DMS 273 (cell line): ENCODE results near the gene PDGFRB.

ENCODE experiments used
- DNase-seq: peaks from one replicate; lab custom pipeline; 2025; ENCODE audit not compliant: unreplicated experiment; lab: John Stamatoyannopoulos, UW

PDGFRB gene

DNA sequence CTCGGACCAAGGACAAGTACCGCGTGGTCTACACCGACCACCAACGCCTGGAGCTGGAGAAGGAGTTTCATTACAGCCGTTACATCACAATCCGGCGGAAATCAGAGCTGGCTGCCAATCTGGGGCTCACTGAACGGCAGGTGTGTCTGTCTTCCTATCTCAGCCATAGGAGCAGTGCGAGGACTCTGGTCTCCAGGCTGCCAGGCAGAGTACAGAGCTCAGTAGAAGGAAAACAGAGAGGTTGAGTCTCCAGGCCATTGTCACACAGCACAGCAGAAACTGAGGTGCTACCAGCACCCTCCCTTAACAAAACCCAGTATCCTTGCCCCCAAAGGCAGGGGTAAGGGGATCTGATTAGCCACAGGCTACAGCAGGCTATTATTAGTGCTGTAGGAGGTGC lies 27.1 kb upstream of the PDGFRB start:
- no peak for DNase-seq

DNA sequence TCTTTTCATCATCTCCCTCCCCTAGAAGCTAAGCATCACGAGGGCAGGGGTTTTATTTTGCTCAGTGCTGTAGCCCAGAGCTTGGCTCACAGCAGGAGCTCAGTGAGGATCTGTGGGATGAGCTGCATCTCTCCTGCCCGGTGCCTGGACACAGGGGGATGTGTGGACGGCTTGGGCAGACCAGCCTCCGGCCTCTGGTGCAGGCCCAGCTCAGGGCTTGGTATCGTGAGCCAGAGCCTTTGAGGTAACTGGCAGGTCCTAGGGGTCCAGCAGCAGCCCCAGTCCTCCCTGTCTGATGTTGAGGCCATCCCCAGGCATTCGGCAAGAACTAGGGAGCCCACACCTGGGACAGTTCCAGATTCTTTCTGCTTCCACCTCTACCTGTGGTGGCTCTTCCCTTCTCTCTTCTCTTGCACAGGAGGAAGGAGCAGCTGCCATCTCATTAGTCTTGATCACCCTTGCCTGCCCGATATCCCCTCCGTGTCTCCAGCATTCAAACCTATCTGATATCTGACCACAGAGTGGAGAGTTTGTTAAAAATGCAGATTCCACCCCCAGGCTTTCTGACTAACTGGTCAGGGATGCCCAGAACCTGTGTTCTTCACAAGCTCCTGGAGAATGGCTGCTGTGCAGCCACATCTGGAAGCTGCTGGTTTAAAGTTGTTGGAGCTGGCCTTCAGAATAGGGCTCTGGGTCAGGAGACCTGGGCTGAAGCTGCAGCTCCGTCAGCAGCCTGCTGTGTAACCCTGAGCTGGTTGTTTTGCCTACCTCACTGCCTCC lies 26.3 kb upstream of the PDGFRB start:
- no peak for DNase-seq

DNA sequence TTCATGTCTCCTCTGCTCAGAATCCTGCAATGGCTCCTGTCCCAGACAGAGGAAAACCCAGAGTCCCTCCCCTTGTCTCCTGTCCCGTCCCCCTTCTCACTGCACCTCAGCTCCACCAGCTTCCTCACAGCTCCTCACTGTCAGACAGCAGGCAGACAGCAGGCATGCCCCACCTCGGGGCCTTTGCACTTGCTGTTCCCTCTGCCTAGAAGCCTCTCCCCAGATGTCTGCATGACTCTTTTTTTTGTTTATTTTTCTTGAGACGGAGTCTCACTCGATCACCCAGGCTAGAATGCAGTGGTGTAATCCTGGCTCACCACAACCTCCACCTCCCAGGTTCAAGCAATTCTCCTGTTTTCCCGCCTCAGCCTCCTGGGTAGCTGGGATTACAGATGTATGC lies 25.4 kb upstream of the PDGFRB start:
- no peak for DNase-seq

DNA sequence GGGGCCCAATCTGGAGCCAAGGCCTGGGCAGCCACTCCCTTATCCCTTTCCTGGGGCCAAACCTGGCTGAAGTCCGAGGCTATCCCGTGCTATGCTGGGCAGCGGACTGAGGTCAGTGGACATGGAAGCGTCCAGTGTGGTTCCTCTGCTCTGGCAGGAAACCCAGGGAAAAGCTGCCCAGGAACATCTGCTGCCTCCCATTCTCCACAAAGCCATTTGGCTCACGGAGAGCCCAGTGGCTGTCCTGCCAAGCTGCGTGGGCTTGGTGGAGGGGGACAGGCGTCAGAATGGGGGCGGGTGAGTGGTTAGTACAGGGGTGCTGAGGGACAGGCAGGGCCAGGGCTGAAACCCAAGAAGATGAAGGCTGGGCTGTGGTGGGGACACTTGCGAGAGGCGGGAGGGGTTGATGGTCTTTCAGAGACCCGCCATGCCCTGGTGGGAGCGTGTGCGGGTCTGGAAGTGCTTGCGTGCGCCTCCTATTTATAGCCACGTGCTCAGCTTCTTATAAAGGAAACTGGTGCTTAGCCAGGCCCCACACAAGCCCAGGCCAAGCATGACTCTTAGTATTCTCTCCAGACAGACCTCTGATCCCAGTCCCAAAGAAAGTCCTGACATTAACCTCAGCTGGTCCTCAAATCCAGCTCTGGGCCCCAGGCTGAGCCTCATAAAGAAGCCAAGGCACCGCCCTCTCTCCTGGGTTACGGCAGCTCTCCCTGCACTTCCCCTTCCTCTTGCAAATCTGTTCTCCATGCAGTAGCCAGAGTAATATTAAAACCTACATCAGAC lies 24.8 kb upstream of the PDGFRB start:
- no peak for DNase-seq

DNA sequence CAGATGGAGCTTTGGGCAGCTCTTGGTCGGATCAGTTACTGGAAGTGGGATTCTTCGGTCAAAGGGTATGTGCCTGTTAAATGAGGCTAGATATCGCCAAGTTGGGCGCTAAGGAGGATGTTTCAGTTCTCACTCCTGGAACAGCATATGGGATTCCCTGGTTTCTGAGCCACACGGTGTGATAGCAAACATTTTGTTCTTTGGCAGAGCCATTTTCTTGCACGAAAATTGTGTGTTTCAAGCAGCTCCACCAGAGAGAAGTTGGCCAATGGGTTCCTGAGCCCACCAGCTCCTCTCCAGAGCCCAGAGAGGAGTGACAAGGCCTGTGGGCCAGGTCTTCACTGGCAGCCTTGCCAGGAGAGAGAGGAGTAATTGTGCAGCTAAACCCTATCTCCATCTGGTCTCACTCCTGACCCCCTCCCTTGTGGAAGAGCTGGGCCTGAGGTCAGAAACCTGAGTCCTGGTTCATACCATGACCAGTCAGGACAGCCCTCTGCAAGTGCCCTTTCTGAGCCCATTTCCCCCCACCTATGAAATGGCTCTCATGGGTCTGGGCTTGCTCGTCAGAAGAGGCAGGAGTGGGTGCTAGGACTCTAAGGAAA lies 23.5 kb upstream of the PDGFRB start:
- DNase-seq: peak; percentile 36

DNA sequence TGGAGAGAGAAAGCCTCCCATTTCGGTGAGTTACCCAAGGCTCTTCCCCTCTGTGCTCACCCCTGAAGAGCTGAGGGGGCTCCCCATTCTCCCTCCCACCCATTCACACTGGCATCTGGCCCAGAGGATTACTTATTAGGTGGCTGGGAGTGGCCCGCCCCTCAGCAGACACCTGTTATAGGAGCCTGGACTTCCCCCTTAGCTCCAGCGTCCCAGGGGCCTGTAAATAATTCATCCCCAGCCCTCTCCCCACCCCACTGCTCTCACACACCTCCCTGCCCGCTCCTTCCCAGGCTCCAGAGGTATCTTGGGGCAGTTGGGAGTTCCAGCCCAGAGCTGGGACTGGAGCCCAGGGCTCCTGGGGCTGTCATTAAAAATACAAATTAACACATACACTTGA lies 22.6 kb upstream of the PDGFRB start:
- DNase-seq: peak; percentile 20

DNA sequence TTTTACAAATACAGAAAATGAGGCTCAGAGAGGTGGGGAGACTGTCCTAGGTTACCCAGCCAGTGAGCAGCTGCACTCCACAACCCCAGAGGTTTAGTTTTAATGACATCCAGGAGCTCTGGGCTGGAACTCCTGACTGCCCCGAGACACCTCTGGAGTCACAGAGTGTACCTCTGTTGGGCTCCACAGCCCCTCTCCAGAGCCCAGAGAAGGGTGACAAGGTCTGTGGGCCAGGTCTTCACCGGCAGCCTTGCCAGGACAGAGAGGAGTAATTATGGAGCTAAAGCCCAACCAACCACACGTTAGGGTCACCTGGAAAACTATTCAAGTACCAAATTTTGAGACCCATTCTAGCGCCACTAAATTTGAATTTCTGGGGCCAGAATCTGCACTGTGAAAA lies 22.1 kb upstream of the PDGFRB start:
- DNase-seq: no peak

DNA sequence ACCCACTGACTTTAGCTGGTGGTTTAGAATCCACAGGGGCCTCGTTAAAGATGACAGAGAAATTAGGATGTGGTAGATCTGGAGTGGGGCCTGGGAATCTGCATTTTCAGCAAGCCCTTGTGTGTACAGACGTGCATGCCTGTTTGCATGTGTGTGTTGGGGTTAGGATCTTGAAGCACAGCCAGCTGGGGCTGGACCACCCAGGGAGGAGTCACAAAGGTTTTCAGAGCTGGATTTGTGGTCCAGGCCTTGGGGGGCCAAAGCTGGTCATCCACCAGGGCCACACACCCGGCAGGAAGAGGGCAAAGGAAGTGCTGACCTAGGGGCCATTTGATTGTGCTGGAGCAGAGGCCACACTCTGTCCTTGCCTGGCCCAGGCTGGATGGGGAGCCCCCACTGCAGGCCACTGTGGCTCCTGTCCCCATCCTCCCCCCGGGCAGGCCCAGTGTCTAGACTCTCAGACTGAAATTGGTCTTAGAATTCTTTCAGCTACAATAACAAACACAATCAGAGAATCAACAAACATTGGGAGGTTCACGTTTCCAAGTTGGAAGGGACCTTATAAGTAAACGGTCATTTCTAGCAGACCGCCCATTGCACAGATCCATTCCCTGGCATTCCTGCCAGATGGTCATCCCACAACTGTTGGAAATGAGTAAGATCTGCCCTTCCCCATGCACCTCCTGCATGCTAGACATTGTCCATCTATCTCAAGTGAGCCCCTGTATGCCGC lies 21.3 kb upstream of the PDGFRB start:
- no peak for DNase-seq

DNA sequence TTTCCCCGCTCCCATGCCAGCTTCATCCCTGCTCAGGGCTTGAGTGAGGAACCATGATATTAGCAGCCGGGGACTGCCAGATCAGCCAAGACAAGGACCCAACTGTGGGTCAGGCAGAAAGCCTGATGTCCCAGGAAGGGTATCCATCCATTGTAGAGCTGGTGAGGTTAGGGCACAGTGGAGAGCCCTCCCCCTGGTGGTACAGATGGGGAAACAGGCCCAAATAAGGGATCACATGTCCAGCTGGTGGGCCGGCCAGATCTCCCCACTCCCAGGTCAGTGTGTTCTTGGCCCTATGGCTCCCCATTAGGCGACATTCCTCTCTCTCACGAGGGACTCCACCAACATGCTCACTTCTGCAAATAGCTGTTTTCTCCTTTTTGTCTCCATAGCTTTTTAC lies 19.9 kb upstream of the PDGFRB start:
- DNase-seq: peak; percentile 66

DNA sequence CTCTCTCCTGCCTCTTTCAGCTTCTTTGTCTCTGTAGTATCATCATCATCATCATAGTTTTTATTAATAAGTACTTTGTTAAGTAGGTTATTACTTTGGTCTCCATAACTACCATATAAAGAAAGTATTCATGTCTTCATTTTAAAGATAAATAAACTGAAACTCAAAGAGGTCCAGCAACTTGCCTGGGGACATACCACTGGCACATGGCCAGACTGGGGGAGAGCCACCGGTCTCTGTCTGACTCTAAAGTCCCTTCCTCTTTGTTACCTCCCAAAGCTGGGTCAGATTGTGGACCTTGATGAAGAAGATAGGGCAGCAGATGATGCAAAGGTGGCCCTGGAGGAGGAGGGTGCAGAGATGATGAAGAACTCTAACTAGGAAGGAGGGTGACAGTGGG lies 19.4 kb upstream of the PDGFRB start:
- DNase-seq: no peak

DNA sequence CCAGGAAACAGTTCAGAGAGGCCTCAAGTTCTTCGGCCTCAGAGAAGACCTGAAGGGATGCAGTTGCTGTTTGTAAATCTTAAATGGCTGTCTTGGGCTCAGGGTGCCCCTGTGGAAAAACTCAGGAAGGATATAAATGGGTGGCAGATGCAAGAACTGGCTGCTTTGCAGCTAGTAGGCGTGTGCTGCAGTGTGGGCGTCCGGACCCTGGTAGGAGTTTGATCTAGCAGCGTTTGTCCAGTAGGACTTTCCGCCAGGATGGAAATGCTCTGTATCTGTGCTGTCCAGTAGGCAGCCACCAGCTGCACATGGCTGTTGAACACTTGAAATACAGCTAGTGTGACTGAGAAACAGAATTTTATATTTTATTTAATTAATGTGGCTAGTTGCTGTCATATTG lies 18.6 kb upstream of the PDGFRB start:
- no peak for DNase-seq

DNA sequence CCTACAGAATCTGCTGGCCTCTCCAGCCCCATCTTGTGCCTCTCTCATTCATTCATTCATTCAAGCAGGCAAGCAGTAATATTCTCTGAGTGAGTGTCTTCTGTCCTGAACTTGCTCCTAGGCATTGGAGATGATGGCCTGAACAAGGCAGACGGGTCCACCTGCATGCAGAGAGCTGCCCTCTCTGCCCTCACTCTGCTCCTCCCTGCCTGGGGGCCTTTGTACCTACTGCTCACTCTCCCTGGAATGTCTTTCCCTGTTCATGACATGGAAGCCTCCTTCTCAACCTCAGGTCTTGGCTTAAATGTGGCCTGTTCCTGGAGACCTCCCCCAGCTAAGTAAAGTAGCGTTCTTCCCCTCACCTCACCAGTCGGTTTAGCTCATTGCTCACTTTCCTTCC lies 17.5 kb upstream of the PDGFRB start:
- DNase-seq: no peak

DNA sequence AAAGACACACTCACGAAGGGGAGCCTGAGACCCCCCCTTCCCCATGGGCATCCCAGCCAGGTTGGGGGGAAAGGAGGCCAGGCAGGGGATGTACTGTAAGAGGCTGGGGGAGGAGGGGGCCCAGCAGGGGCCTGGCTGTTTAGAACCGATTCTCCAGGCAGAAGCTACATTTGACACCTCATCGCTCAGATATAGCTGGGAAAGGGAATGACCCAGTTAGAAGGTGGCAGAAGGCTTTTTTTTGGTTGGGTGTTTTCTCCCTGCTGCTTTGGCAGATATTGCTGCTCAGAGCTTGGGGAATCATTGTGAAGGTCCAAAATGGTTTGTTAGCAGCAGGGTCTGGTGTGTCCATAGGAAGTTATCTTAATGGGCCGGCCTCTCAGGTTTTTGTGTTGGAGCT lies 16.9 kb upstream of the PDGFRB start:
- DNase-seq: no peak

DNA sequence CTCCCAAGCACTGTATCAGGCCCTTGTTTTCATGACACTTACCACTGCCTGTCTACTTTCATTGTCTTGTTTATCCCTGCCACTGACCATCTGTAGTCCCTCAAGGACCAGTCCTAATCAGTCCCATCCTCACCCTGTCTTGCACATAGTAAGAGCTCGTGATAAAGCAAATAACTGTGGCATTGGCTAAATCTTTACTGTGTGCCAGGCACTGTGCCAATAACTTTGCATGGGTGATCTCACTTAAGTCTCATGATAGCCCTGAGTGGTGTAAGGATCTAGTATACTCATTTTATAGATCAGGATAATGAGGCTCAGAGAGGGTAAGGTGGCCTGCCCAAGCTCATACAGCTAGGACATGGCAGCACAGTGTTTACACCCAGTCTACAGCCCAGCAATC lies 16.5 kb upstream of the PDGFRB start:
- no peak for DNase-seq

DNA sequence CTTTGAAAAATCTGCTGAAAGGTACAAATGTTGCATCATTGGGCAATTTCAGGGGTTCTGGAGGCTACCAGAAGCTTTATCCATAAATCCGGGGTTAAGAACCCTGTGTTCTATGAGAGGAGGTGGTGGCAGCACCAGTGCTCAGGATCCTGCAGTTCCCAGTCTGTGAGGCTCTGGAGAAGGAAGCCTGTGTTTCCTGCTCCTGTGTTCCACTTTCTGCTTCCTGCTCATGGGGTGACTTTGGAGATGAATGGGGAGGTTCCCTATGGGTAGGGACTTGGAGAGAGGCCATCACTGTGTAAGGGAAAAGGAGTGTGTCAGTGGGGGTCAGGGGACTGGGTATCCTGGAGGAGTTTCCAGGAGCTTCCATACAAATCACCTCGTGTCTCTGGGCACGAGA lies 13.2 kb upstream of the PDGFRB start:
- DNase-seq: no peak

DNA sequence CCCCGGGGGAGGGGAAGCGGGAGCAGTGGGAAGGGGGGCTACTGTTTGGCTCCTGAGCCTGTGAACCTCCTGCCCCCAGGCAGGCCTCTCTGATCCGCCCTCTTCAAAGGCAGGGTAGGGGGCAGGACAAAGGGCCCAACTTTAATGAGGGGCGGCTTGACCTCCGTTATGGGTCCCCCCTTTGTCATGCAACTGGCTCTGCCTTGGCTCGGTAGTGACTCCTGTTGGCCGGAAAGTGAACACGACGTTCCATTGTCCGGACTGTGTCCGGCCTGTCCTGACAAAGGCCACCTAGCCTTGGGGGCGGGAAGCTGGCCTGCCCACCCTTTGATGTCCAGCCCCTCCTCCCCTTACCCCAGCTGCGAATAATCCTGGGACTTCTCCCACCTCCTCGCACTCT lies 12.3 kb upstream of the PDGFRB start:
- no peak for DNase-seq

DNA sequence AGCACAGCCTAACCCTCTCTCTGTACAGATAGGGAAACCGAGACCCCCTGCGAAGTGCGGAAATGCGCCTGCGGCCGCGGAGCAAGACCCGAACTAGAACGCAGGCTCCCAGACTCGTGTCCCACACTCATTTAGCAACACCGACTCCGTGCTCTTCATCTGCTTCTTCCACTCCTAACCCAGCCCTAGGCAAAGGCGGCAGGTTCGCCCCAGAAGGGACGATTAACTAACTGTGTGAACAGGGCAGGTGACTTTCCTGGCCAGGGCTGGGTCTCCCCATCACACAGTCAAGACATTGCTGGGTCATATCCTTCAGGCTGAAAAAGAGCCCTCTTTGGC lies 11.8 kb upstream of the PDGFRB start:
- DNase-seq: no peak

DNA sequence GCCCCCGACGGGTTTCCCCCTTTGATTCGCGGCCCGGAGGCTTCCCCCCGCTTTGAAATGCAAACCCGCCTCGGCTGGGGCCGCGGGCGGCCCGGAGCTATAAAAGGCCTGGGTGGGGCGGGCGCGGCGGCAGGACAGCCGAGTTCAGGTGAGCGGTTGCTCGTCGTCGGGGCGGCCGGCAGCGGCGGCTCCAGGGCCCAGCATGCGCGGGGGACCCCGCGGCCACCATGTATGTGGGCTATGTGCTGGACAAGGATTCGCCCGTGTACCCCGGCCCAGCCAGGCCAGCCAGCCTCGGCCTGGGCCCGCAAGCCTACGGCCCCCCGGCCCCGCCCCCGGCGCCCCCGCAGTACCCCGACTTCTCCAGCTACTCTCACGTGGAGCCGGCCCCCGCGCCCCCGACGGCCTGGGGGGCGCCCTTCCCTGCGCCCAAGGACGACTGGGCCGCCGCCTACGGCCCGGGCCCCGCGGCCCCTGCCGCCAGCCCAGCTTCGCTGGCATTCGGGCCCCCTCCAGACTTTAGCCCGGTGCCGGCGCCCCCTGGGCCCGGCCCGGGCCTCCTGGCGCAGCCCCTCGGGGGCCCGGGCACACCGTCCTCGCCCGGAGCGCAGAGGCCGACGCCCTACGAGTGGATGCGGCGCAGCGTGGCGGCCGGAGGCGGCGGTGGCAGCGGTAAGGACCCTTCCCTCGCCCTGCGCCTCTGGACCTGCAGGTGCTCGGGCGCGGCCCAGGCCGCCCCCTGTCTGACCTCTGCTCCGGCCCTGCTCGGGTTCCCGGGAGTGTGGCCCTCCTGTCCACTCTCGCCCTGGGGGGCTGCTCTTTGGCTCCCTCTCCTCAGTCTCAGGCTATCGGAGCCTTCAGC lies 11.2 kb upstream of the PDGFRB start, which contains the start of gene CDX1:
Gene CDX1 (plus strand): TSS at position 129 of the 862 bp plus-strand sequence. CDS start 99 bp downstream, at position 228.
- DNase-seq: no peak

DNA sequence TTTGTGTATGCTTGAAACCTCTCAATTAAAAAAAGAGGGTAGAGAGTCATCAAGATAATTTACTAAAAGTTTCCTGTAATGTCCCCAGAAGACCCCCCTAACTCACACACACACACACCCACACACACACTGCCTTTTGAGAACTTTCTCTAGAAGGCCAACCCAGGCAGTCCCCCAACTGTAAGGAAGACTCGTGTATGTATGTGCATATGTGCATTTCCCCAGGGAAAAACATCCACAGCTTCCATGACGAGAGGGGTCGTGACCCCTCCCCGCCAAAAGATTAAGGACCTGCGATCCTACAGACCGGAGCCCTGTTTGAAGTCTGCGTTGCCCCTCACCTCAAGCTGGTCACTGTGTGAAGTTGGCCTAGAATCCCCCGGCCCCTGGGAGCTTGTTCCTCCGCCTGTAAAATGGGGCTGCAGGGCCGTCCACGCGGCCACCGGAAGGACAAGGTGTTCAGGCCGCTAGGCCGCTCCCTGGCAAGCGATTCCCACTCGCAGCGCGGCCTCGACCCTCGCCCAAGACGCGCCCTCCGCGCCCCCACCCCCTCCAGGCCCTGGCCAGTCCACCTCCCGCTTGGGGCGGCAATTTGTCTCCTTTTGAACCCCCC lies 10.5 kb upstream of the PDGFRB start:
- DNase-seq: no peak
